IMR-90 (cell line): Measurements from ENCODE around the gene KLKB1. TPM values are rescaled to one million over a fixed set of nuclear protein-coding genes. Genes with fewer than 3 reads are reported as not detected.

ENCODE experiments used
- ATAC-seq: fragments of 200-7000 bp; cut with Tn5 transposase; 2 replicates; pipeline ENCODE4 v1.9.1; 2020; ENCODE audit warnings: low read depth, mild to moderate bottlenecking, moderate library complexity
- BruUV-seq: library from RNA; stranded (reverse); fragments of 400-500 nt; replicated peaks from 2 replicates; lab custom pipeline; 2021; lab: Mats Ljungman, UMichigan
- CTCF ChIA-PET: fragments of 300-600 bp; formaldehyde crosslinking; extraction: SDS; loops from one replicate; lab custom pipeline; 2021; ENCODE audit warnings: antibody characterized with exemption; lab: Yijun Ruan, JAX
- POLR2A ChIA-PET: fragments of 300-600 bp; sonication (Branson Sonifier 250); formaldehyde crosslinking; loops from one replicate; lab custom pipeline; 2022; ENCODE audit warnings: antibody characterized with exemption; ENCODE audit not compliant: unreplicated experiment; lab: Charles Lee
- DNase-seq: peaks from one replicate; pipeline ENCODE4 v3.0.0; 2013
- H2AFZ ChIP-seq: replicated peaks from 2 replicates; pipeline ENCODE3; 2013; ENCODE audit warnings: low read length, mild to moderate bottlenecking; ENCODE audit not compliant: poor library complexity
- H2AK5ac ChIP-seq: 2 replicates; pipeline ENCODE4 v1.6.1; 2013; ENCODE audit warnings: low read depth, low read length, inconsistent platforms
- H2AK9ac ChIP-seq: replicated peaks from 2 replicates; pipeline ENCODE3; 2013; ENCODE audit warnings: mild to moderate bottlenecking, low read depth, low read length, moderate library complexity; ENCODE audit not compliant: poor library complexity
- H2BK120ac ChIP-seq: 2 replicates; pipeline ENCODE4 v1.6.1; 2013; ENCODE audit warnings: low read depth, low read length, inconsistent platforms
- H2BK15ac ChIP-seq: 3 replicates; pipeline ENCODE4 v1.6.1; 2013; ENCODE audit warnings: low read depth, low read length, inconsistent platforms
- H2BK20ac ChIP-seq: 2 replicates; pipeline ENCODE4 v1.6.1; 2013; ENCODE audit warnings: low read depth, mild to moderate bottlenecking, inconsistent platforms, low read length, moderate library complexity
- H2BK5ac ChIP-seq: 2 replicates; pipeline ENCODE4 v1.6.1; 2013; ENCODE audit warnings: mild to moderate bottlenecking, low read depth, low read length, inconsistent platforms; ENCODE audit not compliant: poor library complexity, severe bottlenecking
- H3K14ac ChIP-seq: replicated peaks from 2 replicates; pipeline ENCODE4 v1.6.1; 2013; ENCODE audit warnings: low read depth, low read length, inconsistent platforms
- H3K18ac ChIP-seq: 2 replicates; pipeline ENCODE4 v1.6.1; 2013; ENCODE audit warnings: low read depth, low read length, control low read depth
- H3K23ac ChIP-seq: 2 replicates; pipeline ENCODE4 v1.6.1; 2013; ENCODE audit warnings: low read depth, low read length, inconsistent platforms
- H3K27ac ChIP-seq: 2 replicates; pipeline ENCODE4 v1.5.1; 2013; ENCODE audit warnings: mild to moderate bottlenecking, control low read depth, low read length; ENCODE audit not compliant: insufficient read depth
- H3K27me3 ChIP-seq: 2 replicates; pipeline ENCODE4 v1.6.1; 2013; ENCODE audit warnings: low read length; ENCODE audit not compliant: control insufficient read depth, insufficient read depth
- H3K36me3 ChIP-seq: 2 replicates; pipeline ENCODE4 v1.6.1; 2013; ENCODE audit warnings: low read length, mixed read lengths; ENCODE audit not compliant: control insufficient read depth, insufficient read depth
- H3K4ac ChIP-seq: 2 replicates; pipeline ENCODE4 v1.6.1; 2013; ENCODE audit warnings: low read depth, low read length, inconsistent platforms
- H3K4me1 ChIP-seq: 2 replicates; pipeline ENCODE4 v1.6.1; 2013; ENCODE audit warnings: low read length, mixed read lengths; ENCODE audit not compliant: control insufficient read depth, insufficient read depth
- H3K4me2 ChIP-seq: 2 replicates; pipeline ENCODE4 v1.6.1; 2013; ENCODE audit warnings: low read depth, mild to moderate bottlenecking, control low read depth, low read length, moderate library complexity
- H3K4me3 ChIP-seq: 2 replicates; pipeline ENCODE4 v1.5.1; 2013; ENCODE audit warnings: low read depth, mild to moderate bottlenecking, control low read depth, low read length, moderate library complexity; ENCODE audit not compliant: insufficient read depth
- H3K56ac ChIP-seq: 2 replicates; pipeline ENCODE4 v1.6.1; 2013; ENCODE audit warnings: low read length, inconsistent platforms; ENCODE audit not compliant: insufficient read depth; ENCODE audit errors: extremely low read depth
- H3K79me1 ChIP-seq, 2 experiments: 2 replicates each; pipeline ENCODE4 v1.6.1; 2013; ENCODE audit warnings: low read length in 2 of 2, inconsistent platforms in 1 of 2, low read depth in 1 of 2
- H3K9ac ChIP-seq: 2 replicates; pipeline ENCODE4 v1.6.1; 2013; ENCODE audit warnings: low read depth, low read length, control low read depth
- H3K9me1 ChIP-seq: 2 replicates; pipeline ENCODE4 v1.6.1; 2013; ENCODE audit warnings: low read length, inconsistent platforms; ENCODE audit not compliant: insufficient read depth
- H3K9me3 ChIP-seq: 2 replicates; pipeline ENCODE4 v1.6.1; 2013; ENCODE audit warnings: low read length; ENCODE audit not compliant: control insufficient read depth, insufficient read depth
- H4K20me1 ChIP-seq: 2 replicates; pipeline ENCODE4 v1.6.1; 2013; ENCODE audit warnings: low read length, inconsistent platforms; ENCODE audit not compliant: insufficient read depth
- H4K5ac ChIP-seq: 2 replicates; pipeline ENCODE4 v1.6.1; 2013; ENCODE audit warnings: mild to moderate bottlenecking, low read depth, low read length, control low read depth
- H4K8ac ChIP-seq, 2 experiments: 2 replicates each; pipeline ENCODE4 v1.6.1; 2013; ENCODE audit warnings: low read depth in 2 of 2, low read length in 2 of 2, control low read depth in 1 of 2, inconsistent platforms in 1 of 2
- H4K91ac ChIP-seq: 2 replicates; pipeline ENCODE4 v1.6.1; 2013; ENCODE audit warnings: low read depth, low read length, inconsistent platforms; ENCODE audit not compliant: insufficient read depth
- CEBPB ChIP-seq: IDR thresholded peaks from 2 replicates; pipeline ENCODE4 v1.6.1; 2012; ENCODE audit warnings: low read depth, low read length, improper control_type of control experiment
- MAFK ChIP-seq: IDR thresholded peaks from 2 replicates; pipeline ENCODE4 v1.6.1; 2012; ENCODE audit warnings: low read depth, low read length, improper control_type of control experiment
- MXI1 ChIP-seq: IDR thresholded peaks from 2 replicates; pipeline ENCODE4 v1.6.1; 2012; ENCODE audit warnings: low read depth, mild to moderate bottlenecking, low read length, moderate library complexity, borderline replicate concordance
- POLR2A ChIP-seq: IDR thresholded peaks from 2 replicates; pipeline ENCODE4 v1.6.1; 2012; ENCODE audit warnings: mild to moderate bottlenecking, low read depth, low read length
- RCOR1 ChIP-seq: IDR thresholded peaks from 2 replicates; pipeline ENCODE4 v1.6.1; 2012; ENCODE audit warnings: mild to moderate bottlenecking, low read length, improper control_type of control experiment; ENCODE audit not compliant: insufficient replicate concordance
- USF2 ChIP-seq: fragments of 150-350 bp; IDR thresholded peaks from 2 replicates; pipeline ENCODE4 v1.6.1; 2017; ENCODE audit warnings: mild to moderate bottlenecking, antibody characterized with exemption, low read length, low read depth
- WGBS, 2 experiments: methylation state at CpG; one replicate each; pipeline versions ENCODE4 v1.1.5 to v1.1.7; 2013; ENCODE audit warnings: missing lambda C conversion rate in 2 of 2; ENCODE audit not compliant: insufficient read length in 1 of 2; ENCODE audit errors: extremely low coverage in 2 of 2; 5-methylcytosine and 5-hydroxymethylcytosine counted together
- dilution Hi-C: fragments of 300-500 bp; cut with HindIII; formaldehyde crosslinking; loops from one replicate; pipeline ENCODE4 v1.14.3; 2018; ENCODE audit warnings: low sequenced_read_pairs; ENCODE audit not compliant: unreplicated experiment
- in situ Hi-C: fragments of 300-500 bp; cut with MboI; formaldehyde crosslinking; loops from 3 replicates; pipeline ENCODE4 v1.14.3; 2019; ENCODE audit warnings: low sequenced_read_pairs, inconsistent platforms, mixed read lengths
- intact Hi-C: fragments of 100-400 bp; cut with micrococcal nuclease; formaldehyde crosslinking; loops from 2 replicates; pipeline ENCODE4 v1.10.0; 2022
- polyA plus RNA-seq, 3 experiments: library from polyadenylated mRNA; depleted of rRNA; stranded (reverse); fragments of >200 nt; gene quantifications; 2 replicates each; pipeline ENCODE4 v1.2.3, GENCODE V29; 2012; ENCODE audit warnings: low replicate concordance in 1 of 3
- total RNA-seq: library from RNA; depleted of rRNA; stranded (reverse); fragments of >200 nt; gene quantifications from 2 replicates; pipeline ENCODE4 v1.2.3, GENCODE V29; 2012

The KLKB1 gene
- total and polyA plus RNA-seq, 2 of the 4 experiments (the other 2 are of a cell fraction) = 0.03 TPM; not detected in 1

DNA sequence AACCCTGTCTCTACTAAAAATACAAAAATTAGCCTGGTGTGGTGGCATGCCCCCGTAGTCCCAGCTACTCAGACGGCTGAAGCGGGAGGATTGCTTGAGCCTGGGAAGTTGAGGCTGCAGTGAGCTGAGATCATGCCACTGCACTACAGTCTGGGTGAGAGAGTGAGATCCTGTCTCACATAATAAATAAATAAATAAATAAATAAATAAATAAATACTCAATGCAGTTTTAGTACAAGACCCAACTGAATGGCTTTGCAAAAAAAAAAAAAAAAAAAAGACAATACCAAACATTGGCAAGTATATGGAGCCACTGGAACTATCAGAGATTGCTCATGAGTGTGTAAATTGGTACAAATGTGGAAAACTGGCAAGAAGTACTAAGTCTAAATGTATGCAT, 39.2 kb upstream of the KLKB1 start:
- Histone ChIP-seq H3K56ac (no peak overlapping the region), H3K18ac (no peak overlapping the region), H2AK5ac (no peak overlapping the region), H4K20me1 (no peaks in the 10 kb centered on the region), H3K27me3 (no peaks in the 10 kb centered on the region; the same call in 1 of the 2 replicates), H3K4me1 (no peaks in the 10 kb centered on the region; the same call in 1 of the 2 replicates), H3K23ac (no peak overlapping the region), H2BK20ac (no peak overlapping the region), H3K9ac (no peak overlapping the region), H3K4me3 (no peak overlapping the region), H2BK120ac (no peak overlapping the region), H4K8ac (no peak overlapping the region), H3K36me3 (no peaks in the 10 kb centered on the region), H3K27ac (no peak overlapping the region), H3K9me1 (no peaks in the 10 kb centered on the region; the same call in 1 of the 2 replicates), H2BK15ac (no peak overlapping the region), H3K9me3 (no peaks in the 10 kb centered on the region), H2AFZ (no peak overlapping the region), H3K4me2 (no peak overlapping the region), H3K4ac (no peak overlapping the region), H2AK9ac (no peak overlapping the region), H4K5ac (no peak overlapping the region), H3K79me1 (no peaks in the 10 kb centered on the region), H4K91ac (no peak overlapping the region), H3K14ac (no peak overlapping the region), H2BK5ac (no peak overlapping the region)
- BruUV-seq = no TSS peak
- dilution Hi-C loops (no loop called here), in situ Hi-C loops (no loop called here), intact Hi-C loops (no loop called here)
- DNase-seq = no peak
- CTCF ChIA-PET = no interaction called here
- WGBS, 2 experiments = no CpG with 5 or more reads among the region's 3 CpGs
- no peak for TF ChIP-seq RCOR1
- TF ChIP-seq CEBPB = no peak
- TF ChIP-seq POLR2A = no peak
- no peak for TF ChIP-seq MXI1
- no peak for TF ChIP-seq USF2
- TF ChIP-seq MAFK = no peak
- POLR2A ChIA-PET = no interaction called here
- ATAC-seq = no peak
